ENCODE data around the gene PTP4A1.

- TF ChIP-seq CTCF (conservative IDR thresholded peaks at IDR 0.05; ENCODE audit: low read depth, low read length) (no peak), EZH2 (IDR thresholded peaks at IDR 0.05; ENCODE audit: borderline replicate concordance, low read depth, low read length, poor library complexity, severe bottlenecking) (no peak)
Observed at GRCh38 chr6:63610944-63611343, 38.7 kb downstream of the PTP4A1 start.

Data from A673 (cell line).